Ovary (tissue), 9 donors: Measurements from ENCODE around the gene NPPA. TPM values are rescaled to one million over a fixed set of nuclear protein-coding genes. Genes with fewer than 3 reads are reported as not detected.
A peak's percentile ranks its signal among the peaks of the same experiment; 100 is the strongest.

Source experiments
- DNase-seq, 5 donors: peaks; one replicate each; pipeline ENCODE4 v3.0.0-alpha.2; 2019 to 2020
- H3K27ac ChIP-seq, 2 donors: fragments of 200-600 bp; one replicate each; pipeline versions ENCODE4 v1.5.1 to v1.8.0; 2019 to 2022
- H3K27me3 ChIP-seq: fragments of 200-600 bp; one replicate; pipeline ENCODE4 v1.8.0; 2022
- H3K36me3 ChIP-seq: fragments of 200-600 bp; sonication (generic); one replicate; pipeline ENCODE4 v1.5.1; 2019
- H3K4me1 ChIP-seq: one replicate; pipeline ENCODE4 v1.8.1; 2013; ENCODE audit warnings: mild to moderate bottlenecking, moderate library complexity; ENCODE audit not compliant: insufficient read depth
- H3K4me3 ChIP-seq: fragments of 200-600 bp; sonication (generic); one replicate; pipeline ENCODE4 v1.5.1; 2017
- H3K9me3 ChIP-seq, 2 donors: fragments of 200-600 bp in 1 of 2; sonication (generic) in 1 of 2; one replicate each; pipeline versions ENCODE4 v1.5.1 to v1.8.1; 2013 to 2019; ENCODE audit warnings: mild to moderate bottlenecking in 1 of 2, moderate library complexity in 1 of 2
- EP300 ChIP-seq: sonication (generic); formaldehyde crosslinking; IDR thresholded peaks from one replicate; pipeline ENCODE4 v1.6.1; 2017; ENCODE audit warnings: antibody characterized with exemption
- POLR2A ChIP-seq: fragments of 450-650 bp; IDR thresholded peaks from one replicate; pipeline ENCODE4 v1.6.1; 2017; ENCODE audit warnings: antibody characterized with exemption, mild to moderate bottlenecking, moderate library complexity
- WGBS, 3 donors: extraction: QIAGEN DNeasy Blood & Tissue Kit in 1 of 3; methylation state at CpG; one replicate each; pipeline versions ENCODE4 v1.1.5 to v1.1.7; 2013 to 2017; 5-methylcytosine and 5-hydroxymethylcytosine counted together
- intact Hi-C, 4 donors: fragments of 100-400 bp; cut with DNase I; formaldehyde crosslinking; loops; one replicate each; pipeline versions ENCODE4 v1.11.0 to v1.15.1; 2022 to 2023
- polyA plus RNA-seq, 2 donors: library from polyadenylated mRNA; stranded (reverse); fragments of 200-250 nt in 1 of 2; fragments of 350-450 nt in 1 of 2; fragmentation: Illumina TruSeq in 1 of 2; extraction: RNeasy Lipid Tissue Mini Kit (QIAGEN cat#74804) in 1 of 2; gene quantifications; one replicate each; pipeline ENCODE4 v1.2.3, GENCODE V29; 2013 to 2014
- total RNA-seq, 7 donors: library from RNA; depleted of rRNA in 2 of 7; stranded (reverse); fragments of >200 nt in 2 of 7; fragmentation: NEBNext Ultra II Directional in 3 of 7; extraction: Animal tissue kit (Norgen Biotek cat#: 25700) in 3 of 7; gene quantifications; one replicate each; pipeline versions ENCODE4 v1.1.0 to v1.2.4, GENCODE V29; 2016 to 2023
- TF ChIP-seq, protein P1 (sequence below), 3 donors: fragments of 450-650 bp in 2 of 3; fragments of 200-600 bp in 1 of 3; IDR thresholded peaks; one replicate each; pipeline versions ENCODE4 v1.5.1 to v1.8.0; 2016 to 2022; ENCODE audit warnings: antibody characterized with exemption in 3 of 3, mild to moderate bottlenecking in 1 of 3
- donor health status: DM: no; HTN: no; CAD: no; lungs with moderate emphysema.
- donor health status: DM: no; HTN: no; CAD: no.
- donor health status: Bipolar disorder and iron deficiency.
- donor health status: DM: yes; HTN: yes; CAD: no.
- donor health status: DM: no; HTN: no; CAD: no.
- donor health status: DM: yes; HTN: yes; CAD: no.

NPPA gene
- total and polyA plus RNA-seq, 9 donors = 0.83 to 2.5 (median 0.96) TPM; not detected in 4

DNA sequence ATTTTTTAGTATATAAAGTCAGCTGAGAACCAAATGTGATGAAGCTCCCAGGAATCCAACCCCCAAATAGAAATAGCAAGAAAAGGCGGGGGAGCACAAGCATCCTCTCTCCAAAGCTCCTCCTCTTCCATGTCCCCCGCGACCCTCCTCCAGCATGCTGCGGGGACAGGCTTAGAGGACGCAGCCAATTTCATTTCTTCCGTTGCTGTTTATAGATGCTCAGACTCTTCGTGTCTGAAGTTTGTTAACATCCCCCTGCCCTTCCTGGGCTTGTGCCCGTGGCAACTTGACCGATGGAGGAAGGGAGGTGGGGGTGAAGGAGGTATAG is 754 bp upstream of the NPPA start:
- TF ChIP-seq POLR2A = no peak
- TF ChIP-seq, protein P1, sequence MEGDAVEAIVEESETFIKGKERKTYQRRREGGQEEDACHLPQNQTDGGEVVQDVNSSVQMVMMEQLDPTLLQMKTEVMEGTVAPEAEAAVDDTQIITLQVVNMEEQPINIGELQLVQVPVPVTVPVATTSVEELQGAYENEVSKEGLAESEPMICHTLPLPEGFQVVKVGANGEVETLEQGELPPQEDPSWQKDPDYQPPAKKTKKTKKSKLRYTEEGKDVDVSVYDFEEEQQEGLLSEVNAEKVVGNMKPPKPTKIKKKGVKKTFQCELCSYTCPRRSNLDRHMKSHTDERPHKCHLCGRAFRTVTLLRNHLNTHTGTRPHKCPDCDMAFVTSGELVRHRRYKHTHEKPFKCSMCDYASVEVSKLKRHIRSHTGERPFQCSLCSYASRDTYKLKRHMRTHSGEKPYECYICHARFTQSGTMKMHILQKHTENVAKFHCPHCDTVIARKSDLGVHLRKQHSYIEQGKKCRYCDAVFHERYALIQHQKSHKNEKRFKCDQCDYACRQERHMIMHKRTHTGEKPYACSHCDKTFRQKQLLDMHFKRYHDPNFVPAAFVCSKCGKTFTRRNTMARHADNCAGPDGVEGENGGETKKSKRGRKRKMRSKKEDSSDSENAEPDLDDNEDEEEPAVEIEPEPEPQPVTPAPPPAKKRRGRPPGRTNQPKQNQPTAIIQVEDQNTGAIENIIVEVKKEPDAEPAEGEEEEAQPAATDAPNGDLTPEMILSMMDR (IDR thresholded peaks at IDR 0.05) = no peak
- TF ChIP-seq EP300 = no peak
- Histone ChIP-seq H3K27ac (no peak overlapping the region), H3K4me3 (no peak overlapping the region), H3K4me1 (no peaks in the 10 kb centered on the region), H3K36me3 (no peaks in the 10 kb centered on the region), H3K9me3 (no peaks in the 10 kb centered on the region), H3K27me3 (no peaks in the 10 kb centered on the region)
- intact Hi-C loops = loop anchor here in 3 of 4 donors (10.0 kb wide), 3 partner anchors 46 to 356 kb away; no protein-coding TSS in a partner anchor
- no peak for DNase-seq
- whole genome bisulfite sequencing, 3 donors = 24 to 41% (median 29%) methylated on average over 9 of the region's 9 CpGs

DNA sequence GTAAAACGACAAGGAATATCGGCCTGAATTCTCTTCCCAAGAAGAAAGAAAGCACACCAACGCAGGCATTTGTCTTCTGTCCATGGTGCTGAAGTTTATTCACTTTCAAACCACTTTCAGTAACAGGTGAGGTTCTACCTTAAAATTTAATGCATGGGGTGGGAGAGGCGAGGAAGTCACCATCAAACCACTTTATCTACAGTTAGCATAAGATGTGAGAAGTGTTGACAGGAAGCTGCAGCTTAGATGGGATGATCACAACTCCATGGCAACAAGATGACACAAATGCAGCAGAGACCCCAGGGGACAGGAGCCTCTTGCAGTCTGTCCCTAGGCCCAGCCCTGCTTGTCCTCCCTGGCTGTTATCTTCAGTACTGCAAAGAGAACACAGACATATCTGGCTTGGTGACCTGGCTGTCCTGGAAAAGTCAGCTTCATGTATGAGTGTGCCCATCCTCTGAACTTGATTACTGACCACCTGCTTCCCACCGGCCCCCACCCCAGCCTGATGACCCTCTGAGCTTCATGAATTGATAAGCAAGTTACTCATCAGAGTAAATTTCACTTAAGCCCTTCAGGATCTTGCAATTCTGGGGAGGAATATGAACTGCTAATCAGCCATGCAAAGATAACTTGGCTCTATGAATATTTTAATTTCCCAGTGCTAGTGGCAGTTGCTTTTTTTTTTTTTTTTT is 1.8 kb downstream of the NPPA start:
- WGBS, 3 donors = 35 to 38% (median 36%) methylated on average over 5 of the region's 5 CpGs
- no peaks in the 10 kb centered on the region for H3K27me3 ChIP-seq
- no peaks in the 10 kb centered on the region for H3K9me3 ChIP-seq
- H3K36me3 ChIP-seq = no peaks in the 10 kb centered on the region
- no peak for DNase-seq
- intact Hi-C loops = loop anchor here in 3 of 4 donors (10.0 kb wide), 3 partner anchors 49 to 359 kb away; no protein-coding TSS in a partner anchor
- H3K4me3 ChIP-seq = no peak overlapping the region
- no peak for TF ChIP-seq POLR2A
- TF ChIP-seq, protein P1 (IDR thresholded peaks at IDR 0.05) = no peak
- no peak overlapping the region for H3K27ac ChIP-seq
- H3K4me1 ChIP-seq = peaks cover 6% of the 10 kb centered on the region

DNA sequence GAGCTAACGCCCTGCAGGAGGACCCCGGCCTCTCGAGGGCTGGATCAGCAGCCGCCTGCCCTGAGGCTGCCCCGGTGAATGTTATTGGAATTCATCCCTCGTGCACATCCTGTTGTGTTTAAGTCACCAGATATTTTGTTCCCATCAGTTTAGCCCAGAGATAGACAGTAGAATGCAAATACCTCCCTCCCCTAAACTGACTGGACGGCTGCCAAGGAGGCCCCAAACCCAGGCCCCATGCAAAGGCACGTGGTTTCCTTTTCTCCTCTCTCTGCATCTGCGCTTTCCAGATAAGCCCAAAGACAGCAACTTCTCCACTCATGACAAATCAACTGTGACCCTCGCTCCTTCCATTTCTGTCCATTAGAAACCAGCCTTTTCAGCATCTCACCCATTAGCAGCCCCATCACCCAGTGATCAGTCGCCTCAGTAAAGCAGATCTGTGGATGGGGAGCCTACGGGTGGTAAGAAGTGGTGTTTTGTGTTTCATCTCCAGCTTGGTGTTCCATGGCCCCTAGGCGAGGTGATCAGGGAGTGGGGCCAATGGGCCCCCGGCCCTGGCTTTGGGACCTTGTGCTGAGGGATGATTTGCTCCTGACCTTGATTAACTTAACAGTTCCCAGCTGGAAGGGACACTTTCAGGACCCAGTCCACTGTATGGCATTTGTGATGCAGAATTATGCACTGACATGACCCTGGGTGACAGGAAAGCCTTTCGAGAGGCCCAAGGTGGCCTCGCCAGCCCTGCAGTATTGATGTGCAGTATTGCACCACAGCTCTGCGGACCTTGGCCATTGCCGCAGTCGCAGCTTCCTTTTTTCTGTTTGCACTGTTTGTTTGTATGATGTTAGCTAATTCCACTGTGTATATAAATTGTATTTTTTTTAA is 5.2 kb downstream of the NPPA start:
- 38 to 43% (median 39%) methylated on average over 19 of the region's 19 CpGs for WGBS, 3 donors
- peak; percentile 55 to 79 (median 72) for DNase-seq
- H3K27me3 ChIP-seq = no peaks in the 10 kb centered on the region
- intact Hi-C loops = loop anchor here (5.0 to 10.0 kb wide), 5 partner anchors 50 to 362 kb away; no protein-coding TSS in a partner anchor
- H3K9me3 ChIP-seq = no peaks in the 10 kb centered on the region
- TF ChIP-seq POLR2A (no peak), EP300 (no peak)
- TF ChIP-seq, protein P1 (IDR thresholded peaks at IDR 0.05) = no peak
- no peak overlapping the region for H3K4me3 ChIP-seq
- H3K27ac ChIP-seq = peak overlapping the region in 1 of 2 donors; percentile 10
- no peaks in the 10 kb centered on the region for H3K36me3 ChIP-seq
- H3K4me1 ChIP-seq = peaks cover 6% of the 10 kb centered on the region

DNA sequence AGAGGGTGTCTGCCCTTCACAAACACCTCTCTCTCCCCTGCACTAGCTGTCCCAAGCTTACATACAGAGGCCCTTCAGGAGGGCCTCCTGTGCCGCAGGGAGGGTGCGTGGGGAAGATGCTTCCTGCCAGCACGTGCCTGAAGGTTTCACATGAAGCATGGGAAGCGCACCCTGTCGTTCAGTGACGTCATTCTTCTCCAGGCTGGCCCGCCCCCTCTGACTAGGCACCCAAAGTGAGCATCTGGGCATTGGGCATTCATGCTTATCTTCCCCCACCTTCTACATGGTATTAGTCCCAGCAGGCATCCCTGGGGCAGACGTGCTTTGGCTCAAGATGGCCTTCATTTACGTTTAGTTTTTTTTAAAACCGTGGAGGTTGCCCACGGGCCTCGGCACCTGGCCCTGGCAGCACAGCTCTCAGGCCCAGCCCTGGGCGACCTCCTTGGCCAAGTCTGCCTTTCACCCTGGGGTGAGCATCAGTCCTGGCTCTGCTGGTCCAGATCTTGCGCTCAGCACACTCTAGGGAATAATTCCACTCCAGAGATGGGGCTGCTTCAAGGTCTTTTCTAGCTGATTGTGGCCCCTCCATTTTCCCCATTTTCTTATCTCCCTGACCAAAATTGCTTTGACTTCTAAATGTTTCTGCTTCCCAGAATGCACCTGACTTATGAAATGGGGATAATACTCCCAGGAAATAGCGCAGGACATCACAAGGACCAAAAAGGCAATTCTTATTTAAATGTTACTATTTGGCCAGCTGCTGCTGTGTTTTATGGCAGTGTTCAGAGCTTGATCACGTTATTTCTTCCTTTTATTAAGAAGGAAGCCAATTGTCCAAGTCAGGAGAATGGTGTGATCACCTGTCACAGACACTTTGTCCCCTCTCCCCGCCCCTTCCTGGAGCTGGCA is 6.1 kb downstream of the NPPA start:
- Histone ChIP-seq H3K27me3 (no peaks in the 10 kb centered on the region), H3K27ac (no peak overlapping the region), H3K4me3 (no peak overlapping the region), H3K4me1 (peaks cover 6% of the 10 kb centered on the region), H3K9me3 (no peaks in the 10 kb centered on the region), H3K36me3 (no peaks in the 10 kb centered on the region)
- 49 to 60% (median 50%) methylated on average over 17 of the region's 17 CpGs for WGBS, 3 donors
- DNase-seq = no peak
- intact Hi-C loops = loop anchor here (5.0 to 10.0 kb wide), 5 partner anchors 51 to 363 kb away; no protein-coding TSS in a partner anchor
- no peak for TF ChIP-seq POLR2A
